NK-92 treated with Interleukin-12 subunit alpha and Interleukin-12 subunit beta, amount 100 ng/mL, for 24 hours (cell line): ENCODE measurements around the gene ABCA3.
"Not testable (repeated sequence)": the region's sequence is repeated elsewhere in the genome, so short reads cannot be mapped to it uniquely, and the experiment has no call there.

Source experiments
- DNase-seq: peaks from one replicate; lab custom pipeline; 2025; lab: John Stamatoyannopoulos, UW

ABCA3 gene

GRCh38 chr16:2278956-2279800 is 61.4 kb downstream of the ABCA3 start:
- no peak for DNase-seq

GRCh38 chr16:2278272-2278608 is 62.3 kb downstream of the ABCA3 start:
- DNase-seq = no peak

GRCh38 chr16:2277466-2278271 is 62.9 kb downstream of the ABCA3 start:
- no peak for DNase-seq

- no peak for DNase-seq
Measured at GRCh38 chr16:2276368-2277195, 63.9 kb downstream of the ABCA3 start.

- DNase-seq = no peak
Measured at GRCh38 chr16:2275476-2276367, 64.8 kb downstream of the ABCA3 start.

- DNase-seq = no peak
Measured at GRCh38 chr16:2273931-2274330, 66.6 kb downstream of the ABCA3 start.

- DNase-seq = no peak
Measured at GRCh38 chr16:2273484-2273883, 67.0 kb downstream of the ABCA3 start.

- DNase-seq = no peak
Measured at GRCh38 chr16:2271848-2272461, 68.6 kb downstream of the ABCA3 start.

- no peak for DNase-seq
Measured at GRCh38 chr16:2270588-2271470, 69.7 kb downstream of the ABCA3 start.

- DNase-seq = no peak
Measured at GRCh38 chr16:2270070-2270462, 70.5 kb downstream of the ABCA3 start.

GRCh38 chr16:2267913-2268666 is 72.4 kb downstream of the ABCA3 start, which contains the start of gene RNPS1:
TSS of gene RNPS1 (minus strand) at chr16:2268126. CDS start at chr16:2264643, 3,483 bp downstream.
- peak; percentile 87 for DNase-seq

GRCh38 chr16:2267505-2267912 is 73.0 kb downstream of the ABCA3 start:
- DNase-seq = peak; percentile 86

- not testable (repeated sequence) for DNase-seq
Measured at GRCh38 chr16:2266887-2267286, 73.6 kb downstream of the ABCA3 start.

- not testable (repeated sequence) for DNase-seq
Measured at GRCh38 chr16:2263026-2263425, 77.5 kb downstream of the ABCA3 start.

GRCh38 chr16:2260250-2260649 is 80.3 kb downstream of the ABCA3 start:
- no peak for DNase-seq

GRCh38 chr16:2258530-2258929 is 82.0 kb downstream of the ABCA3 start:
- not testable (repeated sequence) for DNase-seq

GRCh38 chr16:2257726-2258125 is 82.8 kb downstream of the ABCA3 start:
- no peak for DNase-seq

- DNase-seq = no peak
Measured at GRCh38 chr16:2256531-2257140, 83.9 kb downstream of the ABCA3 start.

- DNase-seq = no peak
Measured at GRCh38 chr16:2253293-2253692, 87.2 kb downstream of the ABCA3 start.
